HG03342 (cell line): ENCODE results near the gene LYPLA2.
"Not testable (repeated sequence)": the region's sequence is repeated elsewhere in the genome, so short reads cannot be mapped to it uniquely, and the experiment has no call there.

Experiments
- ATAC-seq: cut with Tn5 transposase; IDR thresholded peaks from one replicate; pipeline ENCODE4 v1.9.1; 2021; ENCODE audit warnings: mild to moderate bottlenecking, moderate library complexity; ENCODE audit not compliant: unreplicated experiment

The LYPLA2 gene

GRCh38 chr1:23777979-23778814 lies 12.7 kb upstream of the LYPLA2 start, which contains the start of gene PITHD1:
PITHD1 (plus strand) TSS chr1:23778418; CDS start chr1:23778516, 98 bp downstream.
- peak; percentile 66 for ATAC-seq

GRCh38 chr1:23779826-23780371 lies 11.0 kb upstream of the LYPLA2 start:
- no peak for ATAC-seq

- ATAC-seq = not testable (repeated sequence)
These were observed 7.8 kb upstream of the LYPLA2 start for GRCh38 chr1:23783141-23783540.

- ATAC-seq = no peak
These were observed 6.1 kb upstream of the LYPLA2 start for GRCh38 chr1:23784846-23785245.

- ATAC-seq = no peak
These were observed 3.2 kb upstream of the LYPLA2 start for GRCh38 chr1:23787701-23788100.

GRCh38 chr1:23788695-23789094 lies 2.2 kb upstream of the LYPLA2 start:
- ATAC-seq = no peak

GRCh38 chr1:23791516-23792047 lies 637 bp downstream of the LYPLA2 start:
- ATAC-seq = no peak

GRCh38 chr1:23792151-23792945 lies 1.4 kb downstream of the LYPLA2 start:
- no peak for ATAC-seq

GRCh38 chr1:23793018-23793781 lies 2.3 kb downstream of the LYPLA2 start:
- no peak for ATAC-seq

- ATAC-seq = no peak
These were observed 3.2 kb downstream of the LYPLA2 start for GRCh38 chr1:23793861-23794731.

- ATAC-seq = not testable (repeated sequence)
These were observed 3.8 kb downstream of the LYPLA2 start for GRCh38 chr1:23794732-23795182.

GRCh38 chr1:23795676-23796465 lies 4.9 kb downstream of the LYPLA2 start:
- ATAC-seq = no peak

- no peak for ATAC-seq
These were observed 5.7 kb downstream of the LYPLA2 start for GRCh38 chr1:23796466-23797271.

- ATAC-seq = no peak
These were observed 6.8 kb downstream of the LYPLA2 start for GRCh38 chr1:23797478-23798448.

- no peak for ATAC-seq
These were observed 7.8 kb downstream of the LYPLA2 start for GRCh38 chr1:23798662-23799142.

- ATAC-seq = no peak
These were observed 8.3 kb downstream of the LYPLA2 start for GRCh38 chr1:23799255-23799569.
